CD4-positive, alpha-beta T cell (primary cell): ENCODE data around the gene TLCD1. TPM values are rescaled to one million over a fixed set of nuclear protein-coding genes. Genes with fewer than 3 reads are reported as not detected.
A peak's percentile ranks its signal among the peaks of the same experiment; 100 is the strongest.
"Not testable (repeated sequence)": the region's sequence is repeated elsewhere in the genome, so short reads cannot be mapped to it uniquely, and the experiment has no call there.

ENCODE experiments used
- ATAC-seq: fragments of 200-7000 bp; cut with Tn5 transposase; one replicate; pipeline ENCODE4 v1.10.0; 2022; ENCODE audit warnings: mild to moderate bottlenecking; ENCODE audit not compliant: poor library complexity
- CTCF ChIA-PET: fragments of 350-600 bp; sonication (Branson Sonifier 250); formaldehyde crosslinking; loops from one replicate; lab custom pipeline; 2021; ENCODE audit warnings: antibody characterized with exemption, inconsistent platforms; lab: Charles Lee
- POLR2A ChIA-PET: fragments of 350-600 bp; sonication (Branson Sonifier 250); formaldehyde crosslinking; loops from one replicate; lab custom pipeline; 2021; ENCODE audit warnings: antibody characterized with exemption, inconsistent platforms; lab: Charles Lee
- DNase-seq, 14 experiments: peaks; one replicate each; pipeline ENCODE4 v3.0.0-alpha.2; 2013 to 2020; ENCODE audit warnings: mixed read lengths in 2 of 14
- H3K27ac ChIP-seq, 2 donors: one replicate each; pipeline versions ENCODE4 v1.5.1 to v1.7.0; 2013; ENCODE audit warnings: low read length in 2 of 2, low read depth in 1 of 2, mild to moderate bottlenecking in 1 of 2
- H3K27me3 ChIP-seq, 2 experiments: 1 replicate in 1 of 2; 2 replicates in 1 of 2; pipeline versions ENCODE4 v1.6.1 to v1.7.0; 2013; ENCODE audit warnings: low read length in 2 of 2, control low read depth in 1 of 2, mild to moderate bottlenecking in 1 of 2, moderate library complexity in 1 of 2; ENCODE audit not compliant: insufficient read depth in 2 of 2, control insufficient read depth in 1 of 2
- H3K36me3 ChIP-seq: one replicate; pipeline ENCODE4 v1.6.1; 2013; ENCODE audit warnings: low read length, control low read depth; ENCODE audit not compliant: insufficient read depth
- H3K4me1 ChIP-seq: one replicate; pipeline ENCODE4 v1.6.1; 2013; ENCODE audit warnings: low read length, control low read depth; ENCODE audit not compliant: insufficient read depth
- H3K4me3 ChIP-seq: one replicate; pipeline ENCODE4 v1.5.1; 2013; ENCODE audit warnings: mild to moderate bottlenecking, low read length, moderate library complexity
- H3K9me3 ChIP-seq, 2 experiments: 1 replicate in 1 of 2; 2 replicates in 1 of 2; pipeline versions ENCODE4 v1.6.1 to v1.7.0; 2013; ENCODE audit warnings: low read length in 2 of 2, mild to moderate bottlenecking in 2 of 2, control low read depth in 1 of 2, moderate library complexity in 1 of 2; ENCODE audit not compliant: control insufficient read depth in 1 of 2, insufficient read depth in 1 of 2
- H3K27ac Mint-ChIP-seq: one replicate; pipeline ENCODE4 v1.8.0; 2020; ENCODE audit warnings: mixed read lengths
- H3K27me3 Mint-ChIP-seq: one replicate; pipeline ENCODE4 v1.8.0; 2021; ENCODE audit warnings: mixed read lengths
- H3K36me3 Mint-ChIP-seq: one replicate; pipeline ENCODE4 v1.8.0; 2021; ENCODE audit warnings: low read depth, mixed read lengths
- H3K4me1 Mint-ChIP-seq: one replicate; pipeline ENCODE4 v1.8.0; 2021; ENCODE audit warnings: low read depth, mixed read lengths
- H3K4me3 Mint-ChIP-seq: one replicate; pipeline ENCODE4 v1.8.0; 2020; ENCODE audit warnings: mild to moderate bottlenecking, mixed read lengths
- H3K9me3 Mint-ChIP-seq: one replicate; pipeline ENCODE4 v1.8.0; 2020; ENCODE audit warnings: mixed read lengths
- CTCF ChIP-seq: fragments of 200-600 bp; IDR thresholded peaks from one replicate; pipeline ENCODE4 v1.8.0; 2022; ENCODE audit warnings: antibody characterized with exemption, mild to moderate bottlenecking
- intact Hi-C, 2 experiments: fragments of 100-400 bp; cut with DNase I in 1 of 2; cut with micrococcal nuclease in 1 of 2; formaldehyde crosslinking; loops; one replicate each; pipeline versions ENCODE4 v1.15.1 to v1.9.0; 2023 to 2025; cut with DNase I, micrococcal nuclease
- total RNA-seq, 174 experiments: library from RNA in 2 of 174; stranded (reverse) in 2 of 174; gene quantifications; one replicate each; pipeline ENCODE4 v1.2.3 and lab custom pipeline; 2021 to 2026

TLCD1 gene
- total RNA-seq, 2 experiments from 2014 or later = 0.39 to 0.60 TPM

DNA sequence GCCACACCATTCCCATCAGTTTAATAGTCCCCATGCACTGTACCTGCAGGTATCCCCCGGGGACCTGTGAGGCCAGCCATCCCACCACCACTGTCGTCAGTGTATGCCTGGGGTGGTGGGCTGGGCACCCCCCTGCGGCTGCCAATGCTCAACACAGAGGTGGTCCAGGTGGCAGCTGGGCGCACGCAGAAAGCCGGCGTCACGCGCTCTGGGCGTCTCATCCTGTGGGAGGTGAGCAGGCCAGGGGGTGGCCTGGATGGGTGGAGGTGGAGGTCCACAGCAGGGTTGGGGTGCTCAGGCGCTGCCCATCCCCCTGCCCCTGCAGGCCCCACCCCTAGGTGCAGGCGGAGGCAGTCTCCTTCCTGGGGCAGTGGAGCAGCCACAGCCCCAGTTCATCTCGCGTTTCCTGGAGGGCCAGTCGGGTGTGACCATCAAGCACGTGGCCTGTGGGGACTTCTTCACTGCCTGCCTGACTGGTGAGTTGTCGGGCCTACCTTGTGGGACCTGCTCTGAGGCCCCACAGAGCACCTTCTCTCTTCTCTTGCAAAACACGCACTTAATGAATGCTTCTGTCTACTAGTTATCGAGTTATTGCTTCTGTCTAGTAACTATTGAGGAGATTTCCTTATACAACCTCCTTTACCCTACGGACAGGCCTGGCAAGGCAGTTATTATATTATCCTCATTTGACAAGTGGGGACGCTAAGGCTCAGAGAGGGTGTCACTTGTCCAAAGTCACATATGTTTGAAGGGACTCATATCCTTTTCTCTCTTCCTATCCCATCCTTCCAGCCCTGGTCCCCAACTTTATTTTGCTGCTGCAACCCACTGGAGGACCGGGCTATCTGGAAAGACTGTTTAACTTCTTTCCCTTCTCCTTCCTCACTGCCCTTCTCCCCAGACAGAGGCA lies 12.0 kb upstream of the TLCD1 start:
- Histone ChIP-seq H3K27me3 (no peaks in the 10 kb centered on the region), H3K4me1 (peaks cover 29% of the 10 kb centered on the region), H3K36me3 (no peaks in the 10 kb centered on the region), H3K27ac (no peak overlapping the region), H3K9me3 (no peaks in the 10 kb centered on the region), H3K4me3 (no peak overlapping the region)
- no peak for DNase-seq
- Mint-ChIP-seq H3K36me3 (peaks cover 5% of the 10 kb centered on the region), H3K27ac (peak overlapping the region; percentile 52), H3K9me3 (no peaks in the 10 kb centered on the region), H3K4me3 (peak overlapping the region; percentile 7), H3K4me1 (peaks cover 12% of the 10 kb centered on the region), H3K27me3 (no peaks in the 10 kb centered on the region)
- intact Hi-C loops = no loop called here
- TF ChIP-seq CTCF = no peak
- no peak for ATAC-seq
- ChIA-PET CTCF (interaction anchor here (1.2 to 1.3 kb wide), 2 partner anchors 11 to 12 kb away, joined by 4 read pairs; no protein-coding TSS in a partner anchor), POLR2A (interaction anchor here (1.1 kb wide), 1 partner anchor 9 kb away, joined by 3 read pairs; no protein-coding TSS in a partner anchor)

DNA sequence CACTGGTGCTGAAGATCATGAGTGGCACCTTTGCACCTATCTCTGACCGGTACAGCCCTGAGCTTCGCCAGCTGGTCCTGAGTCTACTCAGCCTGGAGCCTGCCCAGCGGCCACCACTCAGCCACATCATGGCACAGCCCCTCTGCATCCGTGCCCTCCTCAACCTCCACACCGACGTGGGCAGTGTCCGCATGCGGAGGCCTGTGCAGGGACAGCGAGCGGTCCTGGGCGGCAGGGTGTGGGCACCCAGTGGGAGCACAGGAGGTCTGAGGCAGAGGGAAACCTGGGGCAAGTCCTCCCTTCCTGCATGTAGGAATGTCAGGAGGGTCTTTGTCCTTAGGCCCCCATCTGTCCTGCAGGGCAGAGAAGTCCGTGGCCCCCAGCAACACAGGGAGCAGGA lies 11.3 kb upstream of the TLCD1 start:
- Mint-ChIP-seq H3K4me3 (no peak overlapping the region), H3K36me3 (peaks cover 5% of the 10 kb centered on the region), H3K27ac (no peak overlapping the region), H3K4me1 (peaks cover 12% of the 10 kb centered on the region), H3K9me3 (no peaks in the 10 kb centered on the region), H3K27me3 (no peaks in the 10 kb centered on the region)
- CTCF ChIA-PET = no interaction called here
- Histone ChIP-seq H3K27me3 (no peaks in the 10 kb centered on the region), H3K36me3 (no peaks in the 10 kb centered on the region), H3K4me3 (no peak overlapping the region), H3K9me3 (no peaks in the 10 kb centered on the region), H3K27ac (no peak overlapping the region), H3K4me1 (peaks cover 26% of the 10 kb centered on the region)
- intact Hi-C loops = no loop called here
- DNase-seq = no peak
- no peak for TF ChIP-seq CTCF
- no peak for ATAC-seq
- POLR2A ChIA-PET = no interaction called here

GRCh38 chr17:28735913-28736769 lies 10.1 kb upstream of the TLCD1 start:
- peaks cover 18% of the 10 kb centered on the region for H3K4me1 ChIP-seq
- H3K4me3 ChIP-seq, H3K9me3 Mint-ChIP-seq, H3K4me3 Mint-ChIP-seq, H3K36me3 ChIP-seq, intact Hi-C loops, H3K27me3 Mint-ChIP-seq, H3K27ac ChIP-seq, H3K27me3 ChIP-seq, POLR2A ChIA-PET, H3K9me3 ChIP-seq, H3K36me3 Mint-ChIP-seq, DNase-seq, H3K27ac Mint-ChIP-seq, ATAC-seq: not testable (repeated sequence)
- CTCF ChIA-PET = interaction anchor here (0.9 to 2.2 kb wide), 3 partner anchors 9 to 27 kb away, joined by 3 to 7 read pairs (median 4); no protein-coding TSS in a partner anchor
- H3K4me1 Mint-ChIP-seq = peaks cover 12% of the 10 kb centered on the region
